ENCODE measurements around the gene MKNK1.
"Not testable (repeated sequence)": the region's sequence is repeated elsewhere in the genome, so short reads cannot be mapped to it uniquely, and the experiment has no call there.

The MKNK1 gene

GRCh38 chr1:46603858-46604549 lies at the start of gene MKNK1:
TSS of gene MKNK1 (minus strand) at chr1:46604268. CDS start at chr1:46583327, 20,941 bp downstream.
- peak; percentile 95 for DNase-seq
- H3K4me1 Mint-ChIP-seq = peaks cover 37 to 87% of the 10 kb centered on the region in 2 donors
- no peaks in the 10 kb centered on the region for H3K27me3 Mint-ChIP-seq
- peak; percentile 89 to 93 for ATAC-seq (replicated peaks)
- H3K36me3 Mint-ChIP-seq = peaks cover 38 to 47% of the 10 kb centered on the region in 2 donors
- H3K27ac Mint-ChIP-seq = peak within 1 kb of the TSS; percentile 76
- H3K4me3 Mint-ChIP-seq = peak within 1 kb of the TSS; percentile 86 to 91
- H3K9me3 Mint-ChIP-seq = no peaks in the 10 kb centered on the region

DNA sequence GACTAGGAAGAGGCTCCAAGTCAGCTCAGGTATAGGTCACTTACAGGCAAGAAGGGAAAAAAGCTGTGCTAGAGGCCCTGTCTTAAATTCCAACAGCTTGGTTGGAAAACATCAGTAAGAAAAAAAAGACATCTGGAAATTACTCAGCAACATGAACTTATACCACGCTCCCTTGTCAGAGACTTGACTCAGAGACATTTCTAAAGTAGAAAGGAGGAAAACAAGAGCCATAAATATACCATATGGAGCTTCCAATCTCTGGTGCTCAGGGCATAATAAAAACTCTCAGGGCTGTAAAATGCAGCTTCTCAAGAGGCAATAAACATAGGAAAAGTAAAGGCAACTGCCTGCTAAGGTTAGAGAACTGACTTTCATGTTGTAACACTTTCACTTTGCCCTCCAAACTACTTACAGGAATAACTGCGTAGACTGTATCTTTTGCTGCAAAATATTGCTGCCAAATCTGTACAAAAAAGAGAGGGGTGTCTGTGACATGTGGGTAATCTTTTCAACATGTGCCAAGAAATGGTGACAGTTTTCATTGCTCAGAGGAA lies 49.4 kb upstream of the MKNK1 start:
- Mint-ChIP-seq H3K27me3 (no peaks in the 10 kb centered on the region), H3K36me3 (peaks cover 45 to 68% of the 10 kb centered on the region in 2 donors), H3K4me3 (no peak overlapping the region), H3K4me1 (peaks cover 2 to 6% of the 10 kb centered on the region in 2 donors), H3K27ac (peak overlapping the region; percentile 73), H3K9me3 (peaks cover 4 to 7% of the 10 kb centered on the region in 2 donors)
- no peak for DNase-seq
- no peak for ATAC-seq (replicated peaks)

GRCh38 chr1:46652321-46653100 lies 48.4 kb upstream of the MKNK1 start:
- Mint-ChIP-seq H3K4me3 (no peak overlapping the region), H3K36me3 (peaks cover 45 to 70% of the 10 kb centered on the region in 2 donors), H3K4me1 (peaks cover 2% of the 10 kb centered on the region in 2 donors), H3K9me3 (peaks cover 4 to 7% of the 10 kb centered on the region in 2 donors), H3K27me3 (no peaks in the 10 kb centered on the region), H3K27ac (no peak overlapping the region)
- no peak for DNase-seq
- no peak for ATAC-seq (replicated peaks)

- H3K36me3 Mint-ChIP-seq = peaks cover 52 to 77% of the 10 kb centered on the region in 2 donors
- H3K4me1 Mint-ChIP-seq; H3K27ac Mint-ChIP-seq; H3K9me3 Mint-ChIP-seq; H3K4me3 Mint-ChIP-seq; ATAC-seq (replicated peaks); H3K27me3 Mint-ChIP-seq; DNase-seq: not testable (repeated sequence)
These were observed 47.1 kb upstream of the MKNK1 start for GRCh38 chr1:46651152-46651551.

DNA sequence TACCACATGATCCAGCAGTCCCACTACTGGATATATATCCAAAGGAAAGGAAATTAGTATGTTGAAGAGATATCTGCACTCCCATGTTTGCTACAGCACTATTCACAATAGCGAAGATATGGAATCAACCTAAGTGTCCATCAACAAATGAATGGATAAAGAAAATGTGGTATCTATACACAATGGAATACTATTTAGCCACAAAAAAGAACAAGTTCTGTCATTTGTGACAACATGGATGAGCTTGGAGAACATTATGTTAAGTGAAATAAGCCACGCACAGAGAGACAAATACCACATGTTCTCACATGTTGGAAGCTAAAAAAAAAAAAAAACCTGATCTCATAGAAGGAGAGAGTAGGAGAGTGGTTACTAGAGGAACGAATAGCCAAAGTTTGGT lies 46.4 kb upstream of the MKNK1 start:
- ATAC-seq (replicated peaks) (no peak), DNase-seq (no peak)
- Mint-ChIP-seq H3K4me3 (no peak overlapping the region), H3K4me1 (peaks cover 0 to 2% of the 10 kb centered on the region in 2 donors), H3K27me3 (no peaks in the 10 kb centered on the region), H3K9me3 (peaks cover 4 to 7% of the 10 kb centered on the region in 2 donors), H3K36me3 (peaks cover 46 to 70% of the 10 kb centered on the region in 2 donors), H3K27ac (no peak overlapping the region)

- H3K36me3 Mint-ChIP-seq = peaks cover 41 to 63% of the 10 kb centered on the region in 2 donors
- no peak overlapping the region for H3K27ac Mint-ChIP-seq
- ATAC-seq (replicated peaks) (no peak), DNase-seq (no peak)
- peaks cover 4 to 6% of the 10 kb centered on the region in 2 donors for H3K9me3 Mint-ChIP-seq
- no peak overlapping the region for H3K4me3 Mint-ChIP-seq
- peaks cover 0 to 2% of the 10 kb centered on the region in 2 donors for H3K4me1 Mint-ChIP-seq
- H3K27me3 Mint-ChIP-seq = no peaks in the 10 kb centered on the region
These were observed 45.7 kb upstream of the MKNK1 start for GRCh38 chr1:46649764-46650163.

DNA sequence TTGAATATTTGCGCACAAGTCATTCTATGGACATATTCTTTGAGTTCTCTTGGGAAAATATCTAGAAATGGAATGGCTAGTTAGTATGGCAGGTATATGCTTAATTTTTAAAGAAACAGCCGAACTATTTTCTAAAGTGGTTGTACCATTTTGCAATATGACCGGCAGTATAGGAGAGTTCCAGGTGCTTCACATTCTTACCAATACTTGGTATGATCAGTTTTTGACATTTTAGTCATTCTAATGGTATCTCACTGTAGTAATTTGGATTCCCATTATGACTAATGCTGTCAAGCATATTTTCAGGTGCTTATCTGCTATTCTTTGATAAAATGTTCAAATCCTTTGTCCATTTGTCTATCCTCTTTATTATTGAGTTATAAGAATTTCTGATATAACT lies 43.5 kb upstream of the MKNK1 start:
- Mint-ChIP-seq H3K27ac (no peak overlapping the region), H3K9me3 (peaks cover 4% of the 10 kb centered on the region in 2 donors), H3K36me3 (peaks cover 40 to 49% of the 10 kb centered on the region in 2 donors), H3K27me3 (no peaks in the 10 kb centered on the region), H3K4me3 (no peak overlapping the region), H3K4me1 (no peaks in the 10 kb centered on the region)
- DNase-seq (no peak), ATAC-seq (replicated peaks) (no peak)

- no peak overlapping the region for H3K27ac Mint-ChIP-seq
- ATAC-seq (replicated peaks) = no peak
These were observed 42.8 kb upstream of the MKNK1 start for GRCh38 chr1:46646844-46647243.

DNA sequence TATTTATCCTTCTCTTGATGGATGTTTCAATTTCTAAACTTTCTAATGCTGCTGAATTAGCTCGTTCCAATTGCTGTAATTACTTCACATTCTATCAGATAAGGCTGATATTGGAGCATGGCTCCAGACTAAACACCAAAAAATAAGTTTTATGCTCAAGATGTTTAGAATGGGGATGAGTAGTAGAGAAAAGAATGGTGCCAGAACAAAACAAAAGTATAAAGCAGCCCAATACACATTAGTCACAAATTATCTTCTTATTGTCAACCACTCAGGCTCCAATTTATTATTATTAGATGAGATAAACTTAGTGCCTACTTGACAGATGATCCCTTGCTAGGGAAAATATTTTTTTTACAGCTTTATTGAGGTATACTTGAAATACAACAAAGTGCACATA lies 42.3 kb upstream of the MKNK1 start:
- Mint-ChIP-seq H3K4me1 (no peaks in the 10 kb centered on the region), H3K4me3 (no peak overlapping the region), H3K36me3 (peaks cover 45 to 51% of the 10 kb centered on the region in 2 donors), H3K9me3 (peaks cover 4% of the 10 kb centered on the region in 2 donors), H3K27ac (no peak overlapping the region), H3K27me3 (no peaks in the 10 kb centered on the region)
- DNase-seq (no peak), ATAC-seq (replicated peaks) (no peak)

More at GRCh38 chr1:46646844-46647243, 42.8 kb upstream of the MKNK1 start:
- DNase-seq = no peak
- no peak overlapping the region for H3K4me3 Mint-ChIP-seq
- peaks cover 4% of the 10 kb centered on the region in 2 donors for H3K9me3 Mint-ChIP-seq
- peaks cover 40 to 47% of the 10 kb centered on the region in 2 donors for H3K36me3 Mint-ChIP-seq
- H3K4me1 Mint-ChIP-seq = no peaks in the 10 kb centered on the region
- H3K27me3 Mint-ChIP-seq = no peaks in the 10 kb centered on the region

DNA sequence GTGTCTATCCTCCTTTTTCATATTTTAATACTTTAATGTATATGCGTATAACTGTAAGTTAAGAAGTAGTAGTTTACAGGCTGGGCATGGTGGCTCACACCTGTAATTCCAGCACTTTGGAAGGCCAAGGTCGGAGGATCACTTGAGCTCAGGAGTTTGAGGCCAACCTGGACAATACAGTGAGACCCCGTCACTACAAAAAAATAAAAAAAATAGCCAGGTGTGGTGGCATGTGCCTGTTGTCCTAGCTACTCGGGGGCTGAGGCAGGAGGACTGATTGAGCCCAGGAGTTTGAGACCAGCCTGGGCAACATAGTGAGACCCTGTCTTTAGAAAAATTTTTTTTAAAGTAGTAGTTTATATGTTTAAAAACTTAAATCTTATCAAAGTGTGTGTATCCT lies 41.7 kb upstream of the MKNK1 start:
- H3K4me1 Mint-ChIP-seq = peaks cover 0 to under 1% of the 10 kb centered on the region in 2 donors
- DNase-seq = no peak
- peaks cover 46 to 54% of the 10 kb centered on the region in 2 donors for H3K36me3 Mint-ChIP-seq
- H3K4me3 Mint-ChIP-seq = no peak overlapping the region
- ATAC-seq (replicated peaks) = no peak
- no peaks in the 10 kb centered on the region for H3K27me3 Mint-ChIP-seq
- H3K9me3 Mint-ChIP-seq = peaks cover 4% of the 10 kb centered on the region in 2 donors
- H3K27ac Mint-ChIP-seq = no peak overlapping the region

GRCh38 chr1:46643368-46643775 lies 39.3 kb upstream of the MKNK1 start:
- H3K4me3 Mint-ChIP-seq = no peak overlapping the region
- ATAC-seq (replicated peaks) (no peak), DNase-seq (no peak)
- H3K27me3 Mint-ChIP-seq = no peaks in the 10 kb centered on the region
- H3K9me3 Mint-ChIP-seq = no peaks in the 10 kb centered on the region
- peaks cover 31 to 47% of the 10 kb centered on the region in 2 donors for H3K36me3 Mint-ChIP-seq
- H3K4me1 Mint-ChIP-seq = peaks cover 0 to 2% of the 10 kb centered on the region in 2 donors
- no peak overlapping the region for H3K27ac Mint-ChIP-seq

- Mint-ChIP-seq H3K36me3 (peaks cover 28 to 40% of the 10 kb centered on the region in 2 donors), H3K9me3 (no peaks in the 10 kb centered on the region), H3K4me3 (no peak overlapping the region), H3K4me1 (peaks cover 0 to 2% of the 10 kb centered on the region in 2 donors), H3K27me3 (no peaks in the 10 kb centered on the region), H3K27ac (no peak overlapping the region)
- ATAC-seq (replicated peaks) (no peak), DNase-seq (no peak)
These were observed 38.1 kb upstream of the MKNK1 start for GRCh38 chr1:46642115-46642680.

GRCh38 chr1:46639547-46639946 lies 35.5 kb upstream of the MKNK1 start:
- Mint-ChIP-seq H3K4me3 (no peak overlapping the region), H3K9me3 (no peaks in the 10 kb centered on the region), H3K4me1 (peaks cover 0 to 2% of the 10 kb centered on the region in 2 donors), H3K27ac (no peak overlapping the region), H3K36me3 (peaks cover 28 to 53% of the 10 kb centered on the region in 2 donors), H3K27me3 (no peaks in the 10 kb centered on the region)
- no peak for ATAC-seq (replicated peaks)
- no peak for DNase-seq

GRCh38 chr1:46638921-46639320 lies 34.9 kb upstream of the MKNK1 start:
- Mint-ChIP-seq H3K9me3 (no peaks in the 10 kb centered on the region), H3K4me1 (peaks cover 0 to 2% of the 10 kb centered on the region in 2 donors), H3K36me3 (peaks cover 33 to 60% of the 10 kb centered on the region in 2 donors), H3K27me3 (no peaks in the 10 kb centered on the region), H3K27ac (no peak overlapping the region), H3K4me3 (no peak overlapping the region)
- ATAC-seq (replicated peaks) (no peak), DNase-seq (no peak)
